ENCODE results near the gene CRIP2. TPM values are rescaled to one million over a fixed set of nuclear protein-coding genes. Genes with fewer than 3 reads are reported as not detected.

Gene CRIP2
- total RNA-seq, 1 donor from 2014 or later = 70.2 TPM

- no peak for DNase-seq
These were observed 3.2 kb downstream of the CRIP2 start for GRCh38 chr14:105477660-105478397.

- DNase-seq = no peak
These were observed 4.0 kb downstream of the CRIP2 start for GRCh38 chr14:105478398-105479251.

- no peak for DNase-seq
These were observed 5.0 kb downstream of the CRIP2 start for GRCh38 chr14:105479431-105480158.

GRCh38 chr14:105480199-105480746, 5.7 kb downstream of the CRIP2 start:
- no peak for DNase-seq

GRCh38 chr14:105480807-105481801, 6.5 kb downstream of the CRIP2 start:
- DNase-seq = peak; percentile 84

- DNase-seq = peak; percentile 77
These were observed 7.4 kb downstream of the CRIP2 start for GRCh38 chr14:105481886-105482457.

- DNase-seq = no peak
These were observed 8.0 kb downstream of the CRIP2 start for GRCh38 chr14:105482486-105483110.

GRCh38 chr14:105483300-105484068, 8.9 kb downstream of the CRIP2 start:
- no peak for DNase-seq

GRCh38 chr14:105484069-105484996, 9.7 kb downstream of the CRIP2 start:
- no peak for DNase-seq

GRCh38 chr14:105484997-105485393, 10.4 kb downstream of the CRIP2 start:
- DNase-seq = no peak

GRCh38 chr14:105485739-105486162, 11.1 kb downstream of the CRIP2 start:
- no peak for DNase-seq

GRCh38 chr14:105486163-105486973, 11.7 kb downstream of the CRIP2 start, which contains the start of gene CRIP1:
TSS of gene CRIP1 (plus strand) at chr14:105486886. CDS start at chr14:105487260, 374 bp downstream.
- DNase-seq = no peak

GRCh38 chr14:105486974-105487448, 12.4 kb downstream of the CRIP2 start:
- no peak for DNase-seq

GRCh38 chr14:105487449-105487985, 12.9 kb downstream of the CRIP2 start:
- no peak for DNase-seq

GRCh38 chr14:105487986-105488777, 13.6 kb downstream of the CRIP2 start:
- DNase-seq = no peak

Measured in occipital lobe (tissue), 2 donors.